Thoracic aorta (tissue), 2 donors: ENCODE results near the gene DRAM1. TPM values are rescaled to one million over a fixed set of nuclear protein-coding genes. Genes with fewer than 3 reads are reported as not detected.

ENCODE experiments used
- ATAC-seq: fragments of 150-250 bp; one replicate; pipeline ENCODE4 v1.8.0; 2017; ENCODE audit warnings: low read depth; ENCODE audit not compliant: insufficient number of reproducible peaks, low FRiP score
- DNase-seq: peaks from one replicate; pipeline ENCODE4 v3.0.0-alpha.2; 2020; ENCODE audit warnings: low spot score
- H3K27ac ChIP-seq, 2 donors: fragments of 200-600 bp; sonication (generic); 1 replicate in 1 of 2; 2 replicates in 1 of 2; pipeline ENCODE4 v1.5.1; 2016; ENCODE audit warnings: mild to moderate bottlenecking in 2 of 2, moderate library complexity in 2 of 2
- H3K27me3 ChIP-seq: fragments of 200-600 bp; sonication (generic); replicated peaks from 2 replicates; pipeline ENCODE4 v1.6.0; 2016; ENCODE audit warnings: mild to moderate bottlenecking; ENCODE audit not compliant: insufficient read depth
- H3K36me3 ChIP-seq: fragments of 200-600 bp; sonication (generic); one replicate; pipeline ENCODE4 v1.5.1; 2016
- H3K4me1 ChIP-seq, 2 donors: fragments of 200-600 bp; sonication (generic); 1 replicate in 1 of 2; 2 replicates in 1 of 2; pipeline versions ENCODE4 v1.5.1 to v1.6.0; 2016; ENCODE audit warnings: low read depth in 2 of 2, mild to moderate bottlenecking in 1 of 2; ENCODE audit not compliant: control insufficient read depth in 1 of 2
- H3K4me3 ChIP-seq: fragments of 200-600 bp; sonication (generic); 2 replicates; pipeline ENCODE4 v1.5.1; 2016; ENCODE audit warnings: mild to moderate bottlenecking
- H3K9me3 ChIP-seq: fragments of 200-600 bp; sonication (generic); 2 replicates; pipeline ENCODE4 v1.5.1; 2016
- total RNA-seq, 2 donors: library from RNA; depleted of rRNA; stranded (reverse); fragments of >200 nt; gene quantifications; one replicate each; pipeline versions ENCODE4 v1.1.0 to v1.2.3, GENCODE V29; 2016
- TF ChIP-seq, protein P1 (sequence below): fragments of 200-600 bp; sonication (generic); IDR thresholded peaks from one replicate; pipeline ENCODE4 v1.5.1; 2019; ENCODE audit warnings: antibody characterized with exemption

Gene DRAM1
- total RNA-seq, 2 donors from 2014 or later = 24.2 to 35.3 TPM

DNA sequence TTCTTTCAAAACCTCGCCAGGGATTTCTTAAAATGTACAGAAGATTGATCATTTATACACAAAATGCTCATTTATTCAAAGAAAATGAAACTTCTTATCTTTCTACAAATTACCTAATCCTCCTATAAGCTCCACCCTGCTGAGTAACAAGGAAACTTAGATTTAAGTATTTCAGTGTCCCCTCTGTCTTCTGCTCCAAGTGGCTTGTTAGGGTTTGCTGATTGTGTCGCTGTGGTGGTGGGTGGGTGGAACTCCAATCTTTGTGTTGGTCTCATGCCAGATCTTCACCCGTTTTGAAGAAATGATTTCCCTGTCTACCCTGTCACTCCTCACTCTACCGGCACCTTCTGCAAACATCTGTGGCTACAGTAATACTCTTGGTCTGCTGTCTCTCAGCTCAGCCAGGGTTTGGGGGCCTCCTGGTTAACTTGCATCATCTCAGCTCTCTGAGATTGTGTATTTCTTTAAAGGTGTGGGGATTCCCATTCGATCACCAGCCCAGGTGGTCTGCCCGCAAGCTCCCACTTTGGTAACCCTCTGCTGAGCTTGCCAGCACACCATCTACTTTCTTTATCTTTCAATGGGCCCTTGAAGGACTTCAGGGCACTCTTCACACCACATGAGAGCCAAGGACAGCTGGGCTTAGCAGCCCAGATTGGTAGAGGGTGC lies 73.8 kb downstream of the DRAM1 start:
- H3K27me3 ChIP-seq = no peaks in the 10 kb centered on the region
- TF ChIP-seq, protein P1, sequence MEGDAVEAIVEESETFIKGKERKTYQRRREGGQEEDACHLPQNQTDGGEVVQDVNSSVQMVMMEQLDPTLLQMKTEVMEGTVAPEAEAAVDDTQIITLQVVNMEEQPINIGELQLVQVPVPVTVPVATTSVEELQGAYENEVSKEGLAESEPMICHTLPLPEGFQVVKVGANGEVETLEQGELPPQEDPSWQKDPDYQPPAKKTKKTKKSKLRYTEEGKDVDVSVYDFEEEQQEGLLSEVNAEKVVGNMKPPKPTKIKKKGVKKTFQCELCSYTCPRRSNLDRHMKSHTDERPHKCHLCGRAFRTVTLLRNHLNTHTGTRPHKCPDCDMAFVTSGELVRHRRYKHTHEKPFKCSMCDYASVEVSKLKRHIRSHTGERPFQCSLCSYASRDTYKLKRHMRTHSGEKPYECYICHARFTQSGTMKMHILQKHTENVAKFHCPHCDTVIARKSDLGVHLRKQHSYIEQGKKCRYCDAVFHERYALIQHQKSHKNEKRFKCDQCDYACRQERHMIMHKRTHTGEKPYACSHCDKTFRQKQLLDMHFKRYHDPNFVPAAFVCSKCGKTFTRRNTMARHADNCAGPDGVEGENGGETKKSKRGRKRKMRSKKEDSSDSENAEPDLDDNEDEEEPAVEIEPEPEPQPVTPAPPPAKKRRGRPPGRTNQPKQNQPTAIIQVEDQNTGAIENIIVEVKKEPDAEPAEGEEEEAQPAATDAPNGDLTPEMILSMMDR = no peak
- H3K4me3 ChIP-seq = no peak overlapping the region
- no peaks in the 10 kb centered on the region for H3K36me3 ChIP-seq
- DNase-seq (no peak), ATAC-seq (no peak)
- no peak overlapping the region for H3K27ac ChIP-seq
- H3K4me1 ChIP-seq = no peaks in the 10 kb centered on the region
- H3K9me3 ChIP-seq = no peaks in the 10 kb centered on the region

- TF ChIP-seq, protein P1 = no peak
- Histone ChIP-seq H3K4me1 (no peaks in the 10 kb centered on the region), H3K4me3 (no peak overlapping the region), H3K27ac (no peak overlapping the region), H3K9me3 (no peaks in the 10 kb centered on the region), H3K27me3 (no peaks in the 10 kb centered on the region), H3K36me3 (no peaks in the 10 kb centered on the region)
- ATAC-seq (no peak), DNase-seq (no peak)
Observed at GRCh38 chr12:101954113-101954512, 76.7 kb downstream of the DRAM1 start.

DNA sequence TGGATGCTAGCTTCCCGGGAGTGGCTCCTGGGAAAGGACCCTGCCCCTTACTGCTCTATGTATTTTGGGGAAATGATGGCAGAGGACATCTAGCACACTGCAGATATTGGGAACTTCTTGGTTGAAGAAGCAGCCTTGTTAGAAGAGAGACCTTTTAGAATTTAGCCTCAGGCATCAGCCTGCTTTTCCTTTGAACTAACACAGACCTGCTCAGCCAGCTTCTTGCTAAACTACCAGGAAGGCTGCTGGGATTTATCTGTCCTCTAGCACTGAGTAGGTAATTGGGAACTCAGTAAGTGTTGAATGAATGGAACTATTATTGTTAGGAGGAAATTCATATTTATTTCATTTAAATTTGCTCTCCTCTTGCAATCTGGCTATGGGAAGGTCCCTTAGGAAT lies 77.3 kb downstream of the DRAM1 start:
- Histone ChIP-seq H3K36me3 (no peaks in the 10 kb centered on the region), H3K4me3 (no peak overlapping the region), H3K4me1 (no peaks in the 10 kb centered on the region), H3K27ac (no peak overlapping the region), H3K9me3 (peaks cover 3% of the 10 kb centered on the region), H3K27me3 (no peaks in the 10 kb centered on the region)
- ATAC-seq (no peak), DNase-seq (no peak)
- TF ChIP-seq, protein P1 = no peak

- Histone ChIP-seq H3K27me3 (no peaks in the 10 kb centered on the region), H3K4me3 (no peak overlapping the region), H3K9me3 (peaks cover 4% of the 10 kb centered on the region), H3K36me3 (no peaks in the 10 kb centered on the region), H3K27ac (no peak overlapping the region), H3K4me1 (no peaks in the 10 kb centered on the region)
- no peak for ATAC-seq
- TF ChIP-seq, protein P1 = no peak
- DNase-seq = no peak
Observed at GRCh38 chr12:101957252-101957959, 80.0 kb downstream of the DRAM1 start.

DNA sequence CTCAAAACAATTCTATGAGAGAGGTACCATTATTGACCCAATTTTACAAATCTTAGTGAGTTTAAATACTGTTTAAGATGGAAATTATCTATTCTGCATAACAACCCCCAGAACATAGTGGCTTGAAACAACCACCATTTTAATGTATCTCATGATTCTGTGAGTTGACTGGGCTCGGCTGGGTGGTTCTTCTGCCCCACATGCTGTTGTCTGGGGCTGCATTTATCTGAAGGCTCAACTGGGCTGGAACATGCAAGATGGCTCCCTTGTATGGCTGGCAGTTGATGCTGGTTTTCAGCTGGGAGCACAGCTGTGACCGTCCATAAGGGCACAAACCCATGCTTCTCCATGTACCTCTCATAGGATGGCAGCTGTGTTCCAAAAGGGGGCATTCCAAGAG lies 82.2 kb downstream of the DRAM1 start:
- Histone ChIP-seq H3K9me3 (peaks cover 4% of the 10 kb centered on the region), H3K27ac (no peak overlapping the region), H3K27me3 (no peaks in the 10 kb centered on the region), H3K4me3 (no peak overlapping the region), H3K36me3 (no peaks in the 10 kb centered on the region), H3K4me1 (no peaks in the 10 kb centered on the region)
- TF ChIP-seq, protein P1 = no peak
- DNase-seq (no peak), ATAC-seq (no peak)
